SU-DHL-6 (cell line): ENCODE measurements around the gene REM1.
"Not testable (repeated sequence)": the region's sequence is repeated elsewhere in the genome, so short reads cannot be mapped to it uniquely, and the experiment has no call there.

Experiments
- H2AFZ ChIP-seq: fragments of 200-600 bp; sonication (generic); 2 replicates; pipeline ENCODE4 v1.6.1; 2014; ENCODE audit warnings: low read depth, mild to moderate bottlenecking, moderate library complexity, mixed read lengths, antibody characterized with exemption, low read length; ENCODE audit not compliant: severe bottlenecking
- H3F3A ChIP-seq: fragments of 200-600 bp; shearing (Covaris generic); 2 replicates; pipeline ENCODE4 v1.6.0; 2016; ENCODE audit warnings: antibody characterized with exemption, mild to moderate bottlenecking; ENCODE audit not compliant: insufficient read depth
- H3K27ac ChIP-seq: fragments of 200-600 bp; sonication (generic); 2 replicates; pipeline ENCODE4 v1.5.1; 2016; ENCODE audit warnings: low read depth, mild to moderate bottlenecking, low read length, moderate library complexity, mixed read lengths
- H3K27me3 ChIP-seq: fragments of 200-600 bp; sonication (generic), shearing (Covaris generic); 2 replicates; pipeline ENCODE4 v1.6.0; 2014; ENCODE audit warnings: mild to moderate bottlenecking, low read length
- H3K36me3 ChIP-seq: fragments of 200-600 bp; sonication (generic); 2 replicates; pipeline ENCODE4 v1.6.1; 2014; ENCODE audit warnings: mild to moderate bottlenecking, low read length, mixed read lengths
- H3K4me2 ChIP-seq: fragments of 300-600, 200-600 bp; shearing (Covaris generic), sonication (generic); 2 replicates; pipeline ENCODE4 v1.6.0; 2014; ENCODE audit warnings: low read length, low read depth, mild to moderate bottlenecking; ENCODE audit not compliant: poor library complexity, severe bottlenecking
- H3K4me3 ChIP-seq: fragments of 200-600 bp; sonication (generic); 2 replicates; pipeline ENCODE4 v1.5.1; 2014; ENCODE audit warnings: antibody characterized with exemption, low read length, mild to moderate bottlenecking, mixed read lengths; ENCODE audit not compliant: insufficient read depth, poor library complexity, severe bottlenecking
- H3K79me2 ChIP-seq: fragments of 200-600 bp; sonication (generic); 2 replicates; pipeline ENCODE4 v1.6.1; 2014; ENCODE audit warnings: mild to moderate bottlenecking, low read length, moderate library complexity; ENCODE audit not compliant: insufficient read depth
- H3K9ac ChIP-seq: fragments of 200-600 bp; sonication (generic); 2 replicates; pipeline ENCODE4 v1.7.0; 2014; ENCODE audit warnings: mild to moderate bottlenecking, low read length
- H3K9me2 ChIP-seq: fragments of 200-600 bp; sonication (generic); replicated peaks from 2 replicates; pipeline ENCODE4 v1.6.1; 2014; ENCODE audit warnings: low read length; ENCODE audit not compliant: insufficient read depth
- H3K9me3 ChIP-seq: fragments of 200-600 bp; sonication (generic); 2 replicates; pipeline ENCODE4 v1.6.1; 2014; ENCODE audit warnings: low read length, mixed read lengths; ENCODE audit not compliant: insufficient read depth
- H4K20me1 ChIP-seq: fragments of 200-600 bp; sonication (generic); 2 replicates; pipeline ENCODE4 v1.6.1; 2014; ENCODE audit warnings: low read depth, mild to moderate bottlenecking, antibody characterized with exemption, low read length, moderate library complexity, mixed read lengths
- EZH2phosphoT487 ChIP-seq: fragments of 200-600 bp; sonication (generic), shearing (Covaris generic); conservative IDR thresholded peaks from 2 replicates; pipeline ENCODE4 v1.6.1; 2018; ENCODE audit warnings: mild to moderate bottlenecking, antibody characterized with exemption, low read length, moderate library complexity, mixed read lengths
- TF ChIP-seq, protein P1 (sequence below): fragments of 200-600 bp; sonication (generic); IDR thresholded peaks from one replicate; pipeline ENCODE4 v1.5.1; 2017; ENCODE audit warnings: antibody characterized with exemption, mild to moderate bottlenecking, low read length, moderate library complexity; ENCODE audit not compliant: insufficient read depth, poor library complexity, severe bottlenecking

Gene REM1

DNA sequence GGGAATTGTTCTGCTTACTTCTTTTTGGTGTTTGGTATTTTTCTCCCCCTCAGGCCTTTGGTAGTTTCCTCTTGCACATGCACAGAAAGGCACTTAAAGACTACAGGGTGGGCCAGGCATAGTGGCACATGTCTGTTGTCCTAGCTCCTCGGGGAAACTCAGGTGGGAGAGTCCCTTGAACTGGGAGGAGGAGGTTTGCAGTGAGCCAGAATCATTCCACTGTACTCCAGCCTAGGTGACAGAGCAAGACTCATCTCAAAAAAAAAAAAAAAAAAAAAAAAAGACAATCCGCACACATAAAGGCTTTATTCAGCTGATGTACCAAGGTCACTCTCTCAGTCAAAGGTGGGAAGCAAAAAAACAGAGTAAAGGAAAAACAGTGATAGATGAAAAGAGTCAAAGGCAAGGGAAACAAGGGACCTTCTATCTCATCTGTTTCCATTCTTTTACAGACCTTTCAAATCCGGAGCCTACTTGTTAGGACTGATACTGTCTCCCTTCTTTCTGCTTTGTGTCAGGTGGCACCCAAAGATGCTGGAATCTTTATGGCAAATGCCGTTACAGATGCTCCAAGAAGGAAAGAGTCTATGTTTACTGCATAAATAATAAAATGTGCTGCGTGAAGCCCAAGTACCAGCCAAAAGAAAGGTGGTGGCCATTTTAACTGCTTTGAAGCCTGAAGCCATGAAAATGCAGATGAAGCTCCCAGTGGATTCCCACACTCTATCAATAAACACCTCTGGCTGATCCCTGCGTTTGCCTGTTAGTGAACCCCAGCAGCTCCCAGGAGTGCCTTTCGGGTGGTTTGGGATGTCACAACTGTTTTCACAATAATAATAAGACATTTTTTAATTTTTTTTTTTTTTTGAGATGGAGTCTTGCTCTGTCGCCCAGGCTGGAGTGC is 25.3 kb upstream of the REM1 start:
- H3K4me2 ChIP-seq = no peak overlapping the region

DNA sequence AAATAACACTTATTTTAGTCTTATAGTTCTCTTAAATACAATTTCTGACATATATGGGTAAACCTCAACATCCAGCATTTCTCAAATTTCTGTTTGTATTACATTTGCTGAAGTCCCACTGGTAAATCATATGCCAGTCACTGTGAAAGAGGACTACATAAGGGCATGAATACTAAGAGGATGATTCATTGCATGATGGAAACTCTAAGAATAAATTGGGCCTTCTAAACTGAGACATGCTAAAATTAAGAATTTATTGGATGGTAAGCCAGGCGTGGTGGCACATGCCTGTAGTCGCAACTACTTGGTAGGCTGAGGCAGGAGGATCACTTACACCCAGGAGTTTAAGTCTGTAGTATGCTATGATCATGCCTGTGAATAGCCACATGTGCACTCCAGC is 22.5 kb upstream of the REM1 start:
- H3K9ac ChIP-seq = no peak overlapping the region
- no peaks in the 10 kb centered on the region for H4K20me1 ChIP-seq
- H2AFZ ChIP-seq = no peak overlapping the region
- no peaks in the 10 kb centered on the region for H3K9me2 ChIP-seq
- no peaks in the 10 kb centered on the region for H3K36me3 ChIP-seq
- no peak overlapping the region for H3K4me2 ChIP-seq
- H3F3A ChIP-seq = no peaks in the 10 kb centered on the region
- TF ChIP-seq, protein P1, sequence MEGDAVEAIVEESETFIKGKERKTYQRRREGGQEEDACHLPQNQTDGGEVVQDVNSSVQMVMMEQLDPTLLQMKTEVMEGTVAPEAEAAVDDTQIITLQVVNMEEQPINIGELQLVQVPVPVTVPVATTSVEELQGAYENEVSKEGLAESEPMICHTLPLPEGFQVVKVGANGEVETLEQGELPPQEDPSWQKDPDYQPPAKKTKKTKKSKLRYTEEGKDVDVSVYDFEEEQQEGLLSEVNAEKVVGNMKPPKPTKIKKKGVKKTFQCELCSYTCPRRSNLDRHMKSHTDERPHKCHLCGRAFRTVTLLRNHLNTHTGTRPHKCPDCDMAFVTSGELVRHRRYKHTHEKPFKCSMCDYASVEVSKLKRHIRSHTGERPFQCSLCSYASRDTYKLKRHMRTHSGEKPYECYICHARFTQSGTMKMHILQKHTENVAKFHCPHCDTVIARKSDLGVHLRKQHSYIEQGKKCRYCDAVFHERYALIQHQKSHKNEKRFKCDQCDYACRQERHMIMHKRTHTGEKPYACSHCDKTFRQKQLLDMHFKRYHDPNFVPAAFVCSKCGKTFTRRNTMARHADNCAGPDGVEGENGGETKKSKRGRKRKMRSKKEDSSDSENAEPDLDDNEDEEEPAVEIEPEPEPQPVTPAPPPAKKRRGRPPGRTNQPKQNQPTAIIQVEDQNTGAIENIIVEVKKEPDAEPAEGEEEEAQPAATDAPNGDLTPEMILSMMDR = no peak
- no peak for TF ChIP-seq EZH2phosphoT487
- no peak overlapping the region for H3K4me3 ChIP-seq
- H3K27ac ChIP-seq = no peak overlapping the region
- no peaks in the 10 kb centered on the region for H3K79me2 ChIP-seq
- no peaks in the 10 kb centered on the region for H3K27me3 ChIP-seq
- no peaks in the 10 kb centered on the region for H3K9me3 ChIP-seq

More for the DNA sequence above, 25.3 kb upstream of the REM1 start:
- TF ChIP-seq, protein P1 = no peak
- TF ChIP-seq EZH2phosphoT487 = no peak
- no peaks in the 10 kb centered on the region for H3K9me2 ChIP-seq
- H3K27me3 ChIP-seq = no peaks in the 10 kb centered on the region
- no peak overlapping the region for H3K9ac ChIP-seq
- H3K4me3 ChIP-seq = no peak overlapping the region
- no peaks in the 10 kb centered on the region for H3K79me2 ChIP-seq
- H3K36me3 ChIP-seq = no peaks in the 10 kb centered on the region
- no peaks in the 10 kb centered on the region for H4K20me1 ChIP-seq
- H3F3A ChIP-seq = no peaks in the 10 kb centered on the region
- no peaks in the 10 kb centered on the region for H3K9me3 ChIP-seq
- H3K27ac ChIP-seq = no peak overlapping the region
- no peak overlapping the region for H2AFZ ChIP-seq

DNA sequence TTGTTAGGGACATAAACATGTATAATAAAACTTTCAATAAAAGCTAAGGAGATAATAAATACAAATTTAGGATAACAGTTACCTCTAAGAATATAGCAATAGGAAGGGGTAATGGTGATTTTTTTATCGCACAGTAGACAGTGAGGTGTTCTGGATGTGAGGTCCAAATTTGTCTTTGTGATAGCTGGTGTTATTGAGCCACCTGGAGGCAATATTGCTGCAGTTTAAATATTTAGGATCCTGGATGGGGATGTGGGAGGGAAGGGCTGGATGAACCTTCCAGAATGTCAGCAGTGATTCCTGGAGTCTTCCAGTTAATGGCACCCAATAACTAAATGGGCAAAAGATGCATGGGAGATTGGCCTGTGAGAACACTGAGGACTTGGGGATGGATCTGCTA is 20.7 kb upstream of the REM1 start:
- no peak overlapping the region for H2AFZ ChIP-seq
- no peaks in the 10 kb centered on the region for H3K9me2 ChIP-seq
- no peak overlapping the region for H3K9ac ChIP-seq
- H3K79me2 ChIP-seq = no peaks in the 10 kb centered on the region
- H3K27me3 ChIP-seq = no peaks in the 10 kb centered on the region
- H3K27ac ChIP-seq = no peak overlapping the region
- H3K4me2 ChIP-seq = no peak overlapping the region
- no peaks in the 10 kb centered on the region for H4K20me1 ChIP-seq
- H3F3A ChIP-seq = no peaks in the 10 kb centered on the region
- no peak overlapping the region for H3K4me3 ChIP-seq
- no peaks in the 10 kb centered on the region for H3K36me3 ChIP-seq
- no peaks in the 10 kb centered on the region for H3K9me3 ChIP-seq
- no peak for TF ChIP-seq EZH2phosphoT487
- TF ChIP-seq, protein P1 = no peak

DNA sequence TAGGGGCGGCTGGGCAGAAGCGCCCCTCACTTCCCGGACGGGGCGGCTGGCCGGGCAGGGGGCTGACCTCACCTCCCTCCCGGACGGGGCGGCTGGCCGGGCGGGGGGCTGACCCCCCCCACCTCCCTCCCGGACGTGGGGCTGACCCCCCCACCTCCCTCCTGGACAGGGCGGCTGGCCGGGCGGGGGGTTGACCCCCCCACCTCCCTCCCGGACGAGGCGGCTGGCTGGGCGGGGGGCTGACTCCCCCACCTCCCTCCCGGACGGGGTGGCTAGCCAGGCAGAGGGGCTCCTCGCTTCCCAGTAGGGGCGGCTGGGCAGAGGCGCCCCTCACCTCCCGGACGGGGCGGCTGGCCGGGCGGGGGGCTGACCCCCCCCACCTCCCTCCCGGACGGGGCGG is 4.1 kb upstream of the REM1 start:
- H2AFZ ChIP-seq, H3K9ac ChIP-seq, H3K4me3 ChIP-seq, H3K4me2 ChIP-seq, H3K27me3 ChIP-seq, H4K20me1 ChIP-seq, H3F3A ChIP-seq, H3K9me2 ChIP-seq, H3K27ac ChIP-seq, H3K79me2 ChIP-seq, H3K36me3 ChIP-seq, H3K9me3 ChIP-seq: not testable (repeated sequence)
